ENCODE results near the gene RAB24.

The RAB24 gene

DNA sequence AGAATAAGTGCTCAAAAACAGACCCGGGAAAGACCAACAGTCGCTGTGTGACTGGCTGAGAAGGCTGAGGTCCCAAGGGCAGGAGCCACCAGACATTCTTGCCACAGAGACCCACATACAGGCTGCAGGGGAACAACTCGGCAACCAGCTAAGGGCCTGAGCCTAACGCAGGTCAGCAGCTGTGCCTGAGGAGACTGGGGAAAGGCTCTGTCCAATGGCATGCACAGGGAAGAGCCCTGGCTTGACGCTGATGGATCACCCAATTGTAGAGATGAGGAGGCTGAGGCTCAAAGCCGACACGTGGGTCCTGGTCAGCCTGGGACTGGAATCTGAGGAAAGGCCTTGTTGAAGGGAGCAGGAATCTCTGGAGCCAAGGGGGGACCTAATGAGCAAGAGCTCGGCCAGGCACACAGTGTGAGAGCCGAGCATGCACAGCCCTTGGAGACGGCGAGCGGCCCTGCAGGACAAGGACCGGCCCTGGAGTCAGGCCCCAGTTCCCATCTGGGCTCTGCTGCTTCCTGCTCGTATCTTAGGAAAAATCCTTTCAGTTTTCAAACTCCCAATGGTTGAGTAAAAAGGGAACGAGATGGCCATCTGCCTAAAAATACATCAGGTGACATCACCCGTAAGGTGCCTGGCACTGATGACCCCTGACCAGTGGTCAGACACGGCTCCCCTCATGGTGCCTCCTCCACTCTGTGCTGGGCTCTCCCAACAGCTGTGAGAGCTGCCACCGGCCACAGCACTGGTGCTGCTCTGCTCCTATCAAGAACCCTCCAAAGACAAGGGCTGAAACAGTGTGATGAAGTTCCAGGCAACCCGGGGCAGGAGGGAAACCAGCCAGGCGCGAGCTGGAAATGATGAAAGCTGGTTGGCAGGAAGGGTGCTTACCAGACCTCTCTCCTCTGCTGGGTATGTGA lies 31.5 kb upstream of the RAB24 start:
- no peaks in the 10 kb centered on the region for H3K27me3 ChIP-seq (ENCODE audit: control insufficient read depth, low read length)
- H3K9me3 ChIP-seq (ENCODE audit: control insufficient read depth, insufficient read depth, low read length) = no peaks in the 10 kb centered on the region
- no peaks in the 10 kb centered on the region for H4K20me1 ChIP-seq (ENCODE audit: control insufficient read depth, insufficient read depth, low read depth, low read length)
- no peaks in the 10 kb centered on the region for H3F3A ChIP-seq (ENCODE audit: control insufficient read depth, insufficient read depth)
- TF ChIP-seq EZH2phosphoT487 (IDR thresholded peaks at IDR 0.05; ENCODE audit: borderline replicate concordance, low read length) = no peak
- TF ChIP-seq, protein P1, sequence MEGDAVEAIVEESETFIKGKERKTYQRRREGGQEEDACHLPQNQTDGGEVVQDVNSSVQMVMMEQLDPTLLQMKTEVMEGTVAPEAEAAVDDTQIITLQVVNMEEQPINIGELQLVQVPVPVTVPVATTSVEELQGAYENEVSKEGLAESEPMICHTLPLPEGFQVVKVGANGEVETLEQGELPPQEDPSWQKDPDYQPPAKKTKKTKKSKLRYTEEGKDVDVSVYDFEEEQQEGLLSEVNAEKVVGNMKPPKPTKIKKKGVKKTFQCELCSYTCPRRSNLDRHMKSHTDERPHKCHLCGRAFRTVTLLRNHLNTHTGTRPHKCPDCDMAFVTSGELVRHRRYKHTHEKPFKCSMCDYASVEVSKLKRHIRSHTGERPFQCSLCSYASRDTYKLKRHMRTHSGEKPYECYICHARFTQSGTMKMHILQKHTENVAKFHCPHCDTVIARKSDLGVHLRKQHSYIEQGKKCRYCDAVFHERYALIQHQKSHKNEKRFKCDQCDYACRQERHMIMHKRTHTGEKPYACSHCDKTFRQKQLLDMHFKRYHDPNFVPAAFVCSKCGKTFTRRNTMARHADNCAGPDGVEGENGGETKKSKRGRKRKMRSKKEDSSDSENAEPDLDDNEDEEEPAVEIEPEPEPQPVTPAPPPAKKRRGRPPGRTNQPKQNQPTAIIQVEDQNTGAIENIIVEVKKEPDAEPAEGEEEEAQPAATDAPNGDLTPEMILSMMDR (IDR thresholded peaks at IDR 0.05; ENCODE audit: low read depth, low read length, poor library complexity, severe bottlenecking) = no peak
- no peaks in the 10 kb centered on the region for H3K4me1 ChIP-seq (ENCODE audit: control insufficient read depth, low read length)
- peaks cover 91% of the 10 kb centered on the region for H3K36me3 ChIP-seq (ENCODE audit: control insufficient read depth, low read length)
- H3K4me2 ChIP-seq (ENCODE audit: low read length) = no peak overlapping the region
- H3K79me2 ChIP-seq (ENCODE audit: control insufficient read depth, low read length) = peaks cover 18% of the 10 kb centered on the region
- H3K4me3 ChIP-seq (ENCODE audit: low read length) = no peak overlapping the region
- no peaks in the 10 kb centered on the region for H3K9me2 ChIP-seq (replicated peaks; ENCODE audit: control insufficient read depth, low read length)
- H3K27ac ChIP-seq (ENCODE audit: low read depth, low read length) = no peak overlapping the region

DNA sequence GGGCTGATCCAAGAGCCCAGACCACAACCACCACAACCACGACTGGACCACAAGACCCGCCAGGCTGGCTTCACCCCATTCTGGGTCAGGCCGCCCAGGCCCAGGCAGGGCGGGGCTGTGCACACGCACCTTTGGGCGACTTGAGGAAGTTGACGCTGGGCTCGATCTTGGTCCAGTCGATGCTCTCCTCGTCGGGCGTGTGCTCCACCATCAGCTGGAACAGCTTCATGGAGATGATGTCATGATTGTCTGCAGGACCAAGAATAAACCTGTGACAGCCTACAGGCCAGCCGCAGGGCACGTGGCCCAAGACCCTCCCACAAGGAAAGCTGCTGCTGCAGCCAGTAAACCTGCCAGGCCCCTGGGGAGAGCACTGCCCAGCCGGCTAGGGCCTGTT lies 30.6 kb upstream of the RAB24 start:
- Histone ChIP-seq H3F3A (ENCODE audit: control insufficient read depth, insufficient read depth) (no peaks in the 10 kb centered on the region), H3K9me2 (replicated peaks; ENCODE audit: control insufficient read depth, low read length) (no peaks in the 10 kb centered on the region), H3K27me3 (ENCODE audit: control insufficient read depth, low read length) (no peaks in the 10 kb centered on the region), H3K79me2 (ENCODE audit: control insufficient read depth, low read length) (peaks cover 9% of the 10 kb centered on the region), H3K4me3 (ENCODE audit: low read length) (no peak overlapping the region), H3K36me3 (ENCODE audit: control insufficient read depth, low read length) (peaks cover 90% of the 10 kb centered on the region), H3K9me3 (ENCODE audit: control insufficient read depth, insufficient read depth, low read length) (no peaks in the 10 kb centered on the region), H3K4me1 (ENCODE audit: control insufficient read depth, low read length) (no peaks in the 10 kb centered on the region), H3K4me2 (ENCODE audit: low read length) (no peak overlapping the region), H3K27ac (ENCODE audit: low read depth, low read length) (no peak overlapping the region), H4K20me1 (ENCODE audit: control insufficient read depth, insufficient read depth, low read depth, low read length) (no peaks in the 10 kb centered on the region)
- TF ChIP-seq, protein P1 (IDR thresholded peaks at IDR 0.05; ENCODE audit: low read depth, low read length, poor library complexity, severe bottlenecking) = no peak

DNA sequence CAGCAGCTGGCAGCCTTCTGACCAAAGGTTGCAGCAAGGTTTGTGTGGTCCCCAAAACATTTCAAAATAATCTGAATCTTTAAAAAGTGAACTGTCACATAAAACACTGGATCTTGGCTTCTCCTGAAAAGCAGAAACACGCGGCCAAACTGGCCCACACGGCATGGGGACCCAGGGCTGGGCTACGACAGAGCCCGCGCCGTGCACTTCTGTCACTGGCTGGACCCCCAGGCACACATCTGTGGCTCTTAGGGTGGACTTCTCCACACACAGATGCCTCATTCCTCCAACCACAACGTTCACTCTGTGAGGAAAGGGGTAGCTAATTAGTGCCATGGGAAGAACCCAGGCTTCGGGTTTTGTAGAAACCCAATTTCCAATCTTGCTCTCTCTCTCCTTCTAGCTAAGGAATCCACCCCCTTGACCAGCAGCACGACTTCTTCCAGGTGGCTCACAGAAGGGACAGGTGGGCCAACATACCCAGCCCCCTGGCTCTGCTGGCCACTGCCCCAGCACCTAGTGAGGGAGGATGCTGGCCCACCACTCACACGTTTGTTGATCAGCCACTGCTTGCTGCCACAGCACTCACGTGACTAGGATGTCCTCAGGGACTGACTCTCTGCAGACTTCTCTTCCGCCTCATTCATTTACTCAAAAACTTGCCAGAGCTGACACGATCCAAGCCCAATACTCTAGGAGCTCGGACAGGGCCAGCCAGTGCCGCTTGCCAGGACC lies 30.1 kb upstream of the RAB24 start:
- Histone ChIP-seq H3F3A (ENCODE audit: control insufficient read depth, insufficient read depth) (no peaks in the 10 kb centered on the region), H4K20me1 (ENCODE audit: control insufficient read depth, insufficient read depth, low read depth, low read length) (no peaks in the 10 kb centered on the region), H3K27ac (ENCODE audit: low read depth, low read length) (no peak overlapping the region)

More for the DNA sequence above, 30.1 kb upstream of the RAB24 start:
- Histone ChIP-seq H3K79me2 (ENCODE audit: control insufficient read depth, low read length) (peaks cover 4% of the 10 kb centered on the region), H3K4me2 (ENCODE audit: low read length) (no peak overlapping the region), H3K9me3 (ENCODE audit: control insufficient read depth, insufficient read depth, low read length) (no peaks in the 10 kb centered on the region), H3K36me3 (ENCODE audit: control insufficient read depth, low read length) (peaks cover 86% of the 10 kb centered on the region), H3K4me3 (ENCODE audit: low read length) (no peak overlapping the region), H3K9me2 (replicated peaks; ENCODE audit: control insufficient read depth, low read length) (no peaks in the 10 kb centered on the region), H3K4me1 (ENCODE audit: control insufficient read depth, low read length) (no peaks in the 10 kb centered on the region), H3K27me3 (ENCODE audit: control insufficient read depth, low read length) (no peaks in the 10 kb centered on the region)
- TF ChIP-seq EZH2phosphoT487 (IDR thresholded peaks at IDR 0.05; ENCODE audit: borderline replicate concordance, low read length) = no peak
- TF ChIP-seq, protein P1 (IDR thresholded peaks at IDR 0.05; ENCODE audit: low read depth, low read length, poor library complexity, severe bottlenecking) = no peak
